Testis (tissue), 3 donors: ENCODE results near the gene DMTF1. TPM values are rescaled to one million over a fixed set of nuclear protein-coding genes. Genes with fewer than 3 reads are reported as not detected.

Source experiments
- DNase-seq: peaks from one replicate; pipeline ENCODE4 v3.0.0-alpha.2; 2019
- H3K27ac ChIP-seq, 2 donors: fragments of 200-600 bp; sonication (generic); one replicate each; pipeline ENCODE4 v1.5.1; 2019
- H3K27me3 ChIP-seq: fragments of 200-600 bp; sonication (generic); one replicate; pipeline ENCODE4 v1.5.1; 2019
- H3K36me3 ChIP-seq: fragments of 200-600 bp; sonication (generic); one replicate; pipeline ENCODE4 v1.5.1; 2017; ENCODE audit warnings: low read depth; ENCODE audit errors: missing control alignments
- H3K4me1 ChIP-seq: fragments of 200-600 bp; sonication (generic); one replicate; pipeline ENCODE4 v1.5.1; 2019
- H3K4me3 ChIP-seq, 2 donors: fragments of 200-600 bp; sonication (generic); one replicate each; pipeline ENCODE4 v1.5.1; 2017 to 2019
- H3K9me3 ChIP-seq: fragments of 200-600 bp; sonication (generic); one replicate; pipeline ENCODE4 v1.5.1; 2017
- CTCF ChIP-seq, 3 experiments: fragments of 450-650 bp in 2 of 3; fragments of 200-600 bp in 1 of 3; sonication (generic) in 1 of 3; IDR thresholded peaks; one replicate each; pipeline ENCODE4 v1.5.1; 2016 to 2019; ENCODE audit warnings: antibody characterized with exemption in 3 of 3, mild to moderate bottlenecking in 2 of 3, moderate library complexity in 1 of 3
- POLR2A ChIP-seq: fragments of 450-650 bp; IDR thresholded peaks from one replicate; pipeline ENCODE4 v1.6.1; 2017; ENCODE audit warnings: antibody characterized with exemption, mild to moderate bottlenecking, moderate library complexity
- WGBS, 2 donors: methylation state at CpG; one replicate each; pipeline ENCODE4 v1.1.5; 2018; 5-methylcytosine and 5-hydroxymethylcytosine counted together
- intact Hi-C: fragments of 100-400 bp; cut with DNase I; formaldehyde crosslinking; loops from one replicate; pipeline ENCODE4 v1.15.1; 2023; ENCODE audit warnings: low total_unique reads
- polyA plus RNA-seq: library from polyadenylated mRNA; stranded (reverse); fragments of 350-450 nt; fragmentation: Illumina TruSeq; extraction: RNeasy Lipid Tissue Mini Kit (QIAGEN cat#74804); gene quantifications from one replicate; pipeline ENCODE4 v1.2.3, GENCODE V29; 2014; ENCODE audit warnings: low read depth, low replicate concordance; ENCODE audit not compliant: insufficient read depth
- total RNA-seq, 2 donors: library from RNA; depleted of rRNA; stranded (reverse); fragments of >200 nt; gene quantifications; one replicate each; pipeline ENCODE4 v1.2.3, GENCODE V29; 2016

The DMTF1 gene
- total and polyA plus RNA-seq, 3 donors from 2014 or later, result 118 to 196 (median 148) TPM

GRCh38 chr7:87140271-87140748 lies 11.9 kb upstream of the DMTF1 start:
- no peaks in the 10 kb centered on the region for H3K27me3 ChIP-seq
- H3K27ac ChIP-seq, result no peak overlapping the region
- no peak overlapping the region for H3K4me3 ChIP-seq
- TF ChIP-seq CTCF (IDR thresholded peaks at IDR 0.05) (no peak), POLR2A (no peak)
- H3K4me1 ChIP-seq, result no peaks in the 10 kb centered on the region
- intact Hi-C loops, result loop anchor here (10.0 kb wide), 1 partner anchor 84 kb away; no protein-coding TSS in a partner anchor
- H3K36me3 ChIP-seq, result no peaks in the 10 kb centered on the region
- WGBS, 2 donors, result 67 to 69% methylated on average over 2 of the region's 2 CpGs
- no peaks in the 10 kb centered on the region for H3K9me3 ChIP-seq
- DNase-seq, result no peak

- 62 to 69% methylated on average over 2 of the region's 2 CpGs for WGBS, 2 donors
- Histone ChIP-seq H3K27ac (no peak overlapping the region), H3K36me3 (no peaks in the 10 kb centered on the region), H3K4me3 (no peak overlapping the region), H3K27me3 (no peaks in the 10 kb centered on the region), H3K4me1 (no peaks in the 10 kb centered on the region), H3K9me3 (no peaks in the 10 kb centered on the region)
- DNase-seq, result no peak
- TF ChIP-seq CTCF (IDR thresholded peaks at IDR 0.05) (no peak), POLR2A (no peak)
- intact Hi-C loops, result loop anchor here (10.0 kb wide), 1 partner anchor 81 kb away; no protein-coding TSS in a partner anchor
Measured at GRCh38 chr7:87144173-87144657, 8.0 kb upstream of the DMTF1 start.

GRCh38 chr7:87146740-87147386 lies 5.4 kb upstream of the DMTF1 start:
- Histone ChIP-seq H3K36me3 (no peaks in the 10 kb centered on the region), H3K27me3 (no peaks in the 10 kb centered on the region), H3K27ac (no peak overlapping the region), H3K4me1 (no peaks in the 10 kb centered on the region), H3K4me3 (no peak overlapping the region), H3K9me3 (no peaks in the 10 kb centered on the region)
- DNase-seq, result no peak
- TF ChIP-seq CTCF (IDR thresholded peaks at IDR 0.05) (no peak), POLR2A (no peak)
- intact Hi-C loops, result loop anchor here (5.0 to 10.0 kb wide), 2 partner anchors 78 to 220 kb away; no protein-coding TSS in a partner anchor
- WGBS, 2 donors, result 54 to 79% methylated on average over 19 to 21 of the region's 25 CpGs

- H3K36me3 ChIP-seq, result no peaks in the 10 kb centered on the region
- no peaks in the 10 kb centered on the region for H3K9me3 ChIP-seq
- TF ChIP-seq CTCF (IDR thresholded peaks at IDR 0.05), result no peak
- no peak for TF ChIP-seq POLR2A
- no peaks in the 10 kb centered on the region for H3K27me3 ChIP-seq
- H3K4me3 ChIP-seq, result no peak overlapping the region
- WGBS, 2 donors, result 70 to 80% methylated on average over 7 of the region's 7 CpGs
- intact Hi-C loops, result loop anchor here (5.0 to 10.0 kb wide), 2 partner anchors 77 to 220 kb away; no protein-coding TSS in a partner anchor
- H3K4me1 ChIP-seq, result no peaks in the 10 kb centered on the region
- H3K27ac ChIP-seq, result no peak overlapping the region
- peak; percentile 19 for DNase-seq
Measured at GRCh38 chr7:87147500-87147899, 4.8 kb upstream of the DMTF1 start.
